ENCODE results near the gene PEDS1.

GRCh38 chr20:50130356-50130723 lies 23.2 kb downstream of the PEDS1 start:
- no peak for TF ChIP-seq TAF1 (IDR thresholded peaks at IDR 0.05; ENCODE audit: low read depth)
- TF ChIP-seq CTCF (IDR thresholded peaks at IDR 0.05; ENCODE audit: poor library complexity, severe bottlenecking) = no peak
- TF ChIP-seq MXI1 (conservative IDR thresholded peaks at IDR 0.05; ENCODE audit: poor library complexity, severe bottlenecking) = no peak
- no peak for TF ChIP-seq RAD21 (conservative IDR thresholded peaks at IDR 0.05)
- no peak for TF ChIP-seq REST (IDR thresholded peaks at IDR 0.05; ENCODE audit: borderline replicate concordance)
- no peak for TF ChIP-seq EZH2 (IDR thresholded peaks at IDR 0.05; ENCODE audit: borderline replicate concordance, insufficient read depth, low read length, poor library complexity, severe bottlenecking)
- TF ChIP-seq POLR2AphosphoS5 (IDR thresholded peaks at IDR 0.05) = no peak
- no peak for TF ChIP-seq SMC3 (conservative IDR thresholded peaks at IDR 0.05; ENCODE audit: poor library complexity)
